HG02678 (cell line): ENCODE results near the gene TSPAN16.
A peak's percentile ranks its signal among the peaks of the same experiment; 100 is the strongest.
"Not testable (repeated sequence)": the region's sequence is repeated elsewhere in the genome, so short reads cannot be mapped to it uniquely, and the experiment has no call there.

Experiments
- ATAC-seq: cut with Tn5 transposase; IDR thresholded peaks from one replicate; pipeline ENCODE4 v1.9.1; 2021; ENCODE audit warnings: mild to moderate bottlenecking, moderate library complexity; ENCODE audit not compliant: unreplicated experiment

Gene TSPAN16

DNA sequence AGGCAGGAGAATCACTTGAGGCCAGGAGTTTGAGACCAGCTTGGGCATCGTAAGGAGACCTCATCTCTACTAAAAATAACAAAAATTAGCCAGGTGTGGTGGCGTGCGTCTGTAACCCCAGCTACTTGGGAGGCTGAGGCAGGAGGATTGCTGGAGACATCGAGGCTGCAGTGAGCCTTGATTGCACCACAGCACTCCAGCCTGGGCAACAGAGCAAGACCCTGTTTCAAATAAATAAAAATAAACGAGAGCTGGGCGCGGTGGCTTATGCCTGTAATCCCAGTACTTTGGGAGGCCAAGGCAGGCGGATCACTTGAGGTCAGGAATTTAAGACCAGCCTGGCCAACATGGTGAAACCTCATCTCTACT is 44.1 kb downstream of the TSPAN16 start:
- not testable (repeated sequence) for ATAC-seq

DNA sequence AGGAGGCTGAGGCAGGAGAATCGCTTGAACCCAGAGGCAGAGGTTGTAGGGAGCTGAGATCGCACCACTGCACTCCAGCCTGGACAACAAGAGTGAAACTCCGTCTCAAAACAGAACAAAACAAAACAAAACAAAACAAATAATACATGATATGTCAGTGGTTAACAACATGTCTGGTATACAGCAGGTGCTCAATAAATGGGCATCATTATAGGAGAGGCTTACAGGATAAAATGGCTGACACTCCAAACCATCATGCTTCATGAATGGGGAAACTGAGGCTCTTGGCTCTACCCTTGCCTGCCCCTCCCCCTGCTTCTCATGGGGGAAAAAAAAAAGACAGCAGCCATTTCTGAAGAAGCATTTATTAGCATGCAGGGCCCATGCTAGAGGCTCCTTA is 46.5 kb downstream of the TSPAN16 start:
- no peak for ATAC-seq

DNA sequence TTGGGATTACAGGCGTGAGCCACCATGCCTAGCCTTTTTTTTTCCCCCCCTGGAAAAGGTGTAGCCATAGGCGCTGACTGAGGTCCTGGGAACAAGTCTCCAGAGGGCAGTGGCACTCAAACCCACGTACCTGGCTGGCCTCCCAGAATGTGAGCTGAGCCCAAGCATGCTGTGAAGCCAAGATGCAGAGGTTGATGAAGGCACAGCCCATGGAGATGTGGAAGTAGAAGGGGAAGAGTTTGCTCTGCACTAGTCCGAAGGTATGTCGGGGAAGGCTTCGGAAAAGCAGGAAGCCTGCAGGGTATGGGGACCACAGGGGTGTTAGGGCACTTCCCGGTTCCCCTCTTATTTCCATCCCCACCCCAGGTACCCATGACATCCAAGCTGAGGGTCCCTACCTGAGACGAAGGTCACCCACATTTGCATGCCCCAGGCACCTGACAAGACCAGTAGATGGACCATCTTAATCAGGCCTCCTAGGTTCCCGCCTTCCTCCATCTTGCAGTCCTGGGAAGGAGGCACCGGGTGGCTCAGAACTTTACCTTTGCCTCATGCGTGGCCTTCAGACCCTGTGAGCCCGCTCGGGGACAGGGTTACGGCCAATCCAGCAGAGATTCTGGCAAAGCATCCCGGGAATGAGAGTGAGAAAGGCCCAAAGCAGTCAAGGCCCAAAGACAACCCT is 49.3 kb downstream of the TSPAN16 start:
- ATAC-seq = no peak

DNA sequence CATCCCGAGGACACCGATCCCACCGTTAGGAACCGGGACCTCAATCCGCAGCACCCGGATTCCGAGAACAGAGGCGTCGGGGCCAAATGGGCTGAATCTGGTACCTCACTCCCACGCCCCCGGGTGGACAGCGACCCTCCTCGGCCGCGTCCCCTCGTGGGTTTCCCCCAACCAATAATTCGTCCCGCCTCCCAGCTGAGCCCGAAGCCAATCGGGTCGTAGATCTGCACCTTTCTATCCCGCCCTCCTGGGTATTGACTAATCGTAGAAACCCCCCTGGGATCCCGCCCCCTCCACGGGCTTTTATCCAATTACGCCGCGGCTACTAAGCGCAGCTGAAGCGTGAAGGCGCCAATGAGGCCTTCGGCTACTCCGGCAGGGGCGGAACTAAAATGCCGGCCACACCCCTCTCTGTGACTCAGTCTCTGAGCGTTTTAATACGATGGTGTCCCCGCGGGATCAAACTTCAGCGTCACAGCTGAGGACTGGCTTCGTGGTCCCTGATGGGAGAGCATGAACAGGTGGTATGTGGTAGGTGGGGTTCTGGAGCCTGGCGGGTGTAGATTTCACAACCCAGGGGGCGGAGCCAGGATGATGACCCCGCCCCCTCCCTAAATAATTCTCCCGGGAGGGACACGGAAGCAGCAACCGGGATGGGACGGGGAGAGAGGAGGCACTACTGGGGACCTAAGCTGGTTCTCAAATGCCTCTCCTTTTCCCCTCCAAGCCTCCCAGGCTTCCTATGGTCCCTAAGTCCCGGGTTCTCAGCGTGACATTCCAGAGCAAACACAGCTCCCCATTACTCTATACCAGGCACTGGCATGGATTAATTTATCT is 50.4 kb downstream of the TSPAN16 start, which contains the start of the genes CCDC159 and TMEM205:
Gene CCDC159 (plus strand): TSS at position 416 of the 837 bp plus-strand sequence. CDS start 88 bp downstream, at position 504.
Gene TMEM205 (minus strand): TSS at position 165 of the 837 bp plus-strand sequence. CDS start 649 bp downstream, outside the sequence.
- ATAC-seq = peak; percentile 92

DNA sequence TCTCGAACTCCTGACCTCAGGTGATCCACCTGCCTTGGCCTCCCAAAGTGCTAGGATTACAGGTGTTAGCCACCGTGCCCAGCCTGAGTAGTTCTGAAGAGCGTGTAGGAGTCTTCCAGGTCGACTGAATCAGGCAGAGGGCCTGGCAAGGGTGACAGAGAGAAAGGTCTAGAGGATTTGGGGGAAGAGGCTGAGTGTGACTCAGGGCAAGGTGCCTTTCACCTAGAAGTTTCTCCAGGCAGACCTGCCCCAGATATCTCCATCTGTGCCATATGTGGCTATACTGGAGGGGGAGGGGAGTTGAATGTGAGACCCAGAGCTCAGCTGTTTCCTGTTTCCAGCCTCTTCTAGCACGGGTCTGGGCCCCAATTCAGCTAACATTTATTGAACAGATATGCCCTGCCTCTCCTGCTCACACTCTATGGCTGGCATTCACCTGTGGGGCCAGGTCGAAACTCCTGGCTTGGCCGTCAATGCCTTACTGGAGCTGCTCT is 51.6 kb downstream of the TSPAN16 start:
- ATAC-seq = no peak

DNA sequence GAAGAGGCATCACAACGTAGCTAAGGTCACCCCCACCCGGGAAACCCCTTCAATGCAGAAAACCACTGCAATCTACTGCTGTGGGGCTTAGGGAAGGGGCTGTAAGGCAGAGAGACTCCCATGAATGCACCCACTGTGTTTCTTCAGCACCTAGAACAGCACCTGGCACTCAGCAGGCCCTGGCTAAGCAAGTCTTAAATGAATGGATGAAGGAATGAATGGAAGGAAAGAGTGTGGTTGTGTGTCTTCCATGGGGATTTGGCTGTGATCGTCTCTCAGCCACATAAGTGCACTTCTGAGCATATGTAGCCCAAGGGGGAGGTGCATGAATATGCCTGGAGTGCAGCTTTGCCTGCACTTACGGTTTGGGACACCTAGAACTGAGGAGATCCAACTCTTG is 53.2 kb downstream of the TSPAN16 start:
- ATAC-seq = no peak

DNA sequence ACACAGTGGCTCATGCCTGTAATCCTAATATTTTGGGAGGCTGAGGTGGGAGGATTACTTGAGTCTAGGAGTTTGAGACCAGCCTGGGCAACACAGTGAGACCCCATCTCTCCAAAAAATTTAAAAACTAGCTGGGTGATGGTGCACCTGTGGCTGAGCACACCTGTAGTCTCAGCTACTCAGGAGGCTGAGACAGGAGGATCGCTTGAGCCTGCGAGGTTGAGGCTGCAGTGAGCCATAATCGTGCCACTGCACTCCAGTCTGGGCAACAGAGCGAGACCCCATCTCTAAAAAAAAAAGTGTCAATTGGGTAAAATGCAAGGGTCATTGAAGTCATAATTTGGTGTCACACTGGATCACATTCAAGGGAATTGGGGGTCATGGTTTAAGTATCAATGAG is 58.1 kb downstream of the TSPAN16 start:
- not testable (repeated sequence) for ATAC-seq

DNA sequence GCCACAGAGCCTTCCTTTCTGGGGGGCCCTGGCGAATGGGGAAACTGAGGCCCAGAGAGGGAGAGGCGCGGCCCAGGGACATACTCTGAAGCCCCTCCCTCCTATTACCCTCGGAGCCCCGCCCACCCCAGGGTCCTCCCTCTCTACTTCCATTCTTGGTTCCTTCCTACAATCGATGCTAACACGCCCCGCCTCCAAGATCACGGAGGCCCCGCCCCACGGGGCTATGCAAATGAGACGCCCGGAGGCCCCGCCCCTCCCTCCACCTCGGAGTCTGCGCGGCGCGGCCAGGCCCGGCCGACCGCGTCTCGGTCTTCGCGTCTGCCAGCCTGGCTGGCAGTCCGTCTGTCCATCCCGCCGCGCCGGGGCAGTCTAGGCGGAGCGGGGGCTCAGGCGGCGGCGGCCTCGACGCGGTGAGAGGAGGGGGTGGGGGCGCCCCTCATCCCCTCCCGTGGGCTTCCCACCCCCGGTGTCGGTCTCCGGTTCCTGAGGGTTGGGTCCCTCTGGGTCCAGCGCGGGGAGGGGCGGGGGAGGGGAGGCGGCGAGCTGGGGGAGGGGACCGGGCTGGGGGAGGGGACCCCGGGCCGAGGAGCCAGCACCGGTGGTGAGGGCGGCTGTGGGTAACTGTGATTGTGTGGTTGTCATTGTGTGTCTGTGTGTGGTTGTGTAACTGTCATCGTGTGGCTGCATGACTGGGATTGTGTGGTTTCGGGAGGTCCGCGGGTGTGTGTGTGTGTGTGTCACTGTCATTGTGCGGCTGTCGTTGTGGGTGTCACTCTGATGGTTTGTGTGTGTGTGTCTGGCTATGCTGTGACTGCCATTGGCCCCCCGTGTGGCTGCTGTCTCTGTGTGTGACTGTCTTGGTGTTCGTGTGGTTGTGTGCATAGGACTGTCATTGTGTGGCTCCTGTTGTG is 59.5 kb downstream of the TSPAN16 start, which contains the start of gene PLPPR2:
Gene PLPPR2 (plus strand): TSS at position 273 of the 914 bp plus-strand sequence. CDS start 2,242 bp downstream, outside the sequence.
- ATAC-seq = peak; percentile 60

DNA sequence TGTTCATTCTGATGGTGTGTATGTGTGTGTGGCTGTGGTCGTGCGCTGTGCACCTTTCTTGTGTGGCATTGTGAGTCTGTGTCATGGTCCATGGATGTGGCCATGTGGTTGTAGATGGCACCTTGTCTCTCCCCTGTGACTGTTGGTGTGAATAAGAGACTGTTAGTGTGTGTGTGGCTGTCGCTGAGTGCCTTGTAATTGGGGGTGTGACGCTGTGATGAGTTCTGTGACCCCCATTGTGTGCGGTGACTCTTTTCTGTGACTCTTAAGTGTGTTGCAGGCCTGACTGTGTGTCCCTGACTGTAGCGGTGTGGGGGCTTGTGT is 60.1 kb downstream of the TSPAN16 start:
- ATAC-seq = no peak

DNA sequence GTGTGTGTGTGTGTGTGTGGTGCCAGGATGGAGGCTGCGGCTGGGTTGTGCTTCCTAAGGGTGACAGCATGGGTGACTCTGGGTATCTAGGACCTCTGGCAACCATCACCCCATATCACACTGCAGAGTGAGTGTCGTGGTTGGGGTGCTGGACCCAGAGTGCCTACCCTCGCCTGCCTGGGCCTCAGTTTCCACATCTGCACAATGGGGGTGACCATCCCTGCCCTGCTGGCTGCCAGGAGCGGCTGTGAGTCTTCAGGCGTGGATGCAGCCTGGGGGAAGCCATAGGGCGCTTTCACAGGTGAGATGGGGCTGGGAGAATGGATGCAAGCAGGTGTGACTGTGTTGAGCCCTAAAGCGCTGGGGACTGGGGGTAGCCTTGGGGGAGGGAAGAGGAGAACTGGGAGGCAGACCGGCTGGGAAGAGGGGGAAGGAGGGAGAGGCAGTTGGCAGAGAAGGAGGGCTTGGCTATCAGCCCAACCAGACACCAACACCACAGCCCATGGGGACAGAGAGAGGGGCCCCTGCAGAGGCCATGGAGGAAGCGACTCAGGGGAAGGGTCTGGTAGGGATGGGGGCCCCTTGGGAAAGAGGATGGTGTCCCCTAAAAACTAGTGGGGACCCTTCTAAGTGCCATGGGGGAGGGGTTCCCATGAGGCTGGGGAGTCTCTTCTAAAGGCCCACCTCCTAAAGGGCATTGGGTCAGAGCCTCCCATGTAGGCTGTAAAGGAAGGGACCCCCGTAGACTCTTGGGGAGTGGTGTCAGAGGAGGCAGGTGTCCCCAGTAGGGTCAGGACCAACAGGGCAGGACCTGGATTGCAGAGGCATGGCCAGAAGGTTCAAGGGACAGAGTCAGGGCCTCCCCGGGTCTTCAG is 61.0 kb downstream of the TSPAN16 start:
- no peak for ATAC-seq

DNA sequence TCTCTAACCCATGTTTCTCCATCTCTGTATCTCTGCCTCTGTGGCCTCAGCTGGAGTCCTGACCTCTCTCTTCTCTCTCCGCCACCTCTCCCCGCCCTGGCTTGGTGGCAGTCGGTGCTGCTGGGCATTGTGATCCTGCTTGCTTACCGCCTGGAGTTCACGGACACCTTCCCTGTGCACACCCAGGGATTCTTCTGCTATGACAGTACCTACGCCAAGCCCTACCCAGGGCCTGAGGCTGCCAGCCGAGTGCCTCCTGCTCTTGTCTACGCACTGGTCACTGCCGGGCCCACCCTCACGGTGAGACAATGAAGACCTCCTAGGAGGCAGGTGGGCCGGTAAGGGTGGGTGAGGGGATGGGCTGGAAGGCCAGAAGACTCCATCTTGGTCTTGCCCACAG is 63.5 kb downstream of the TSPAN16 start:
- ATAC-seq = no peak

DNA sequence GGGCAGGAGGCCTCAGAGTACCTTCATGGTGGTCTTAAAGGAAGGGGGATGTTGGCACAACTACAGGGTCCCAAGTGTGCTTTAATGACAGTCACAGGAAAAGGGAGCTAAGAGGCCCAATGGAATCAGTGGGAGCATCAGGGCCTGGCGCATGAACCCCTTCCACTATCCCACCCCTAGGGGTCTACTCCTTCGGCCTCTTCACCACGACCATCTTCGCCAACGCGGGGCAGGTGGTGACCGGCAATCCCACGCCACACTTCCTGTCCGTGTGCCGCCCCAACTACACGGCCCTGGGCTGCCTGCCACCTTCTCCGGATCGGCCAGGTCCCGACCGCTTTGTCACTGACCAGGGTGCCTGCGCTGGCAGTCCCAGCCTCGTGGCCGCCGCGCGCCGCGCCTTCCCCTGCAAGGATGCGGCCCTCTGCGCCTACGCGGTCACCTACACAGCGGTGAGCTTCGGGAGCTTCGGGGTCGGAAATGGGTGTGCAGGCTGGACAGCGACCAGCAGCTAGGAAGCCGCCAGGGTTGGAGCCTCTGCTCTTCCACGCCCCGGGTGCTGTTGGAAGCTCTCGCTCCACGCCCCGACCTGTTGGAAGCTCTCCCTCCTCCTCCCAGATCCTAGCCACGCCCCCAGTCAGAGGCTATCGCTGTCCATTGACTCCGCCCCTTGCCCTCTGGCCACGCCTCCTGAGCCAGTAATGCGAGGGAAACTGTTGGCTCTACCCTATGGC is 65.2 kb downstream of the TSPAN16 start:
- no peak for ATAC-seq

DNA sequence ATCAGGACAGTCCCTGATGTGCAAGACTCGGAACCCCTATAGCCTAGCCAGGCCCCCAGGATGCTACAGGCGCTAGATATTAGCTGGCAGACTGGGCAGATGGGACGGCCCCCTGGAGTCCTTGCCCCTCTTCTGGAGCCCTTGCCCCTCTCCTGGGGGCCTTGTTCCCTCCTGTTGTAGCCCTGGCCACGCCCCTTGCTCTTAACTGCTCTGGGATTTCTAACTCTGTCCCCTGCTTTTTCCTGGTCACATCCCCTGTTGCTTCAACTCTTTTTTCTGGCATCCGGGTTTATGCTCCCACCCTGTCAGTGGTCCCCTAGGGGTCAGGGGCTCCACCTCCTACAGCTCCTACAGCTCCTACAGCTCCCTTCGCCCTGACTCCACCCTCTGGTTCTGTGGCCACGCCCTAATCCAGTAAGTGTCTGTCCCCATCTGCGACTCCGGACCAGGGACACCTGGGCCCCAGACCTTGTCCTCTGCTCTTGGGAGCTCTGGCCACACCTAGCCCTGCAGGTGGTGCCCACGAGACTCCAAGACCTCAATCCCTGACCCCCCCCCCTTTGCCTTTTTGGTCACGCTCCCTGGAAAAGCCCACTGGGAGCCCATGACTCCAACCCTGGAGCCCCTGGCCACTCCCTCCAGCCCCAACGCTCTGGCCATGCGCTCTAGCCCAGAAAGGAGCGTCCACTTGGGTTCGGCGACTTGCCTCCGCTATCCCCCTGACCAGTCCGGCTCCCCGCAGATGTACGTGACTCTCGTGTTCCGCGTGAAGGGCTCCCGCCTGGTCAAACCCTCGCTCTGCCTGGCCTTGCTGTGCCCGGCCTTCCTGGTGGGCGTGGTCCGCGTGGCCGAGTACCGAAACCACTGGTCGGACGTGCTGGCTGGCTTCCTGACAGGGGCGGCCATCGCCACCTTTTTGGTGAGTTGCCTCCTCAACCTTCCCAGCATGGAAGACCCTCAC is 66.1 kb downstream of the TSPAN16 start:
- ATAC-seq = no peak

DNA sequence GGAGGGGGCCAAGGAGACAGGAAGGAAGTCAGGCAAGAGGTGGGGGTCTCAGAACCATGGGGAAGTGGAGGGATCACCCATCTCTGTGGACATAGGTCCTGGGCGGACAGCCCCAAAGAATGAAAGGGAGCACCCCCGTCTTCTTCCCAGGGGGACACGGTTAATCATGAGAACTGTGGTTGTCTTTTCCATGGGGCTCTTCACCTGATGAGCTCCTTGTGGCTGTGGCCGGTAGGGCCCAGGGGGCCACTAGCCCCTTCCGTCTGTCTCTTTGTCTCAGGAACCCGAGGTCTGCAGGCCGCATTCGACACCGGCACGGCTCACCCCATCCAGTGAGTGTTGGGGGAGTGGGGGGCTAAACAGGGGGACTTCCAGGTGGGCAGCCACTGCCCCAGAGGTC is 67.9 kb downstream of the TSPAN16 start:
- no peak for ATAC-seq

DNA sequence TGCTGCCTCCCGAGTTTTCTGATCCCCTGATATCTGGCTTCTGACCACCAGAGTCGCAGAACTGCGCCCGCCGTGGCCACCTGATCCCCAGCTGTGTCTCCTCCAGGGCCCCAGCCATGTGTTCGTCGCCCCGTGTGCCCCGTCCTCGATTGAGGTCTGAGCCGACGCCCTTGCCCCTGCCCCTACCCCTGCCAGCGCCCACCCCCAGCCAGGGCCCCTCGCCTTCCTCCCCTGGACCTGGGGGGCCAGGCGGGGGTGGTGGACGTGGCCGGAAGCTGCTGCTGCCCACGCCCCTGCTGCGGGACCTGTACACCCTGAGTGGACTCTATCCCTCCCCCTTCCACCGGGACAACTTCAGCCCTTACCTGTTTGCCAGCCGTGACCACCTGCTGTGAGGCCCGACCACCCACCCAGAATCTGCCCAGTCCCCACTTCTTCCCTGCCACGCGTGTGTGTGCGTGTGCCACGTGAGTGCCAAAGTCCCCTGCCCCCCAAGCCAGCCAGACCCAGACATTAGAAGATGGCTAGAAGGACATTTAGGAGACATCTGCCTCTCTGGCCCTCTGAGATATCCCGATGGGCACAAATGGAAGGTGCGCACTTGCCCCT is 68.4 kb downstream of the TSPAN16 start:
- ATAC-seq = no peak

DNA sequence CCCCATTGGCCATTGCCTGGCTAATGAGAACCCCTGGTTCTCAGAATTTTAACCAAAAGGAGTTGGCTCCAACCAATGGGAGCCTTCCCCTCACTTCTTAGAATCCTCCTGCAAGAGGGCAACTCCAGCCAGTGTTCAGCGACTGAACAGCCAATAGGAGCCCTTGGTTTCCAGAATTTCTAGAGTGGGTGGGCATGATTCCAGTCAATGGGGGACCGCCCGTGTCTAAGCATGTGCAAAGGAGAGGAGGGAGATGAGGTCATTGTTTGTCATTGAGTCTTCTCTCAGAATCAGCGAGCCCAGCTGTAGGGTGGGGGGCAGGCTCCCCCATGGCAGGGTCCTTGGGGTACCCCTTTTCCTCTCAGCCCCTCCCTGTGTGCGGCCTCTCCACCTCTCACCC is 69.0 kb downstream of the TSPAN16 start:
- ATAC-seq = no peak
